SH-SY5Y (cell line): ENCODE data around the gene PLA2G2F.

ENCODE experiments used
- GATA2 ChIP-seq: IDR thresholded peaks from 2 replicates; pipeline ENCODE4 v1.6.1; 2011; ENCODE audit warnings: mild to moderate bottlenecking, low read depth, low read length
- GATA3 ChIP-seq: IDR thresholded peaks from 2 replicates; pipeline ENCODE4 v1.6.1; 2011; ENCODE audit warnings: low read depth, mild to moderate bottlenecking, low read length, moderate library complexity

GRCh38 chr1:20187813-20188454 is 48.8 kb downstream of the PLA2G2F start:
- TF ChIP-seq GATA2 = no peak
- no peak for TF ChIP-seq GATA3
